ENCODE results near the gene MTFP1.

The MTFP1 gene

GRCh38 chr22:30413745-30414524 is 11.6 kb upstream of the MTFP1 start:
- Histone ChIP-seq H3K27ac (ENCODE audit: low read depth, low read length) (no peak overlapping the region), H3K27me3 (ENCODE audit: low read length) (no peaks in the 10 kb centered on the region), H3K4me2 (ENCODE audit: low read depth, low read length, poor library complexity, severe bottlenecking) (no peak overlapping the region), H3K36me3 (ENCODE audit: low read length) (no peaks in the 10 kb centered on the region), H3K9me3 (ENCODE audit: insufficient read depth, low read length) (no peaks in the 10 kb centered on the region), H3K9me2 (replicated peaks; ENCODE audit: insufficient read depth, low read length) (no peaks in the 10 kb centered on the region), H4K20me1 (ENCODE audit: low read depth, low read length) (no peaks in the 10 kb centered on the region), H3K4me3 (ENCODE audit: insufficient read depth, low read length, poor library complexity, severe bottlenecking) (no peak overlapping the region), H3K9ac (ENCODE audit: low read length) (no peak overlapping the region), H2AFZ (ENCODE audit: low read depth, low read length, severe bottlenecking) (no peak overlapping the region), H3F3A (ENCODE audit: insufficient read depth) (no peaks in the 10 kb centered on the region), H3K79me2 (ENCODE audit: insufficient read depth, low read length) (no peaks in the 10 kb centered on the region)
- no peak for TF ChIP-seq EZH2phosphoT487 (conservative IDR thresholded peaks at IDR 0.05; ENCODE audit: low read length)
- TF ChIP-seq CTCF (IDR thresholded peaks at IDR 0.05; ENCODE audit: insufficient read depth, low read length, poor library complexity, severe bottlenecking): no peak

DNA sequence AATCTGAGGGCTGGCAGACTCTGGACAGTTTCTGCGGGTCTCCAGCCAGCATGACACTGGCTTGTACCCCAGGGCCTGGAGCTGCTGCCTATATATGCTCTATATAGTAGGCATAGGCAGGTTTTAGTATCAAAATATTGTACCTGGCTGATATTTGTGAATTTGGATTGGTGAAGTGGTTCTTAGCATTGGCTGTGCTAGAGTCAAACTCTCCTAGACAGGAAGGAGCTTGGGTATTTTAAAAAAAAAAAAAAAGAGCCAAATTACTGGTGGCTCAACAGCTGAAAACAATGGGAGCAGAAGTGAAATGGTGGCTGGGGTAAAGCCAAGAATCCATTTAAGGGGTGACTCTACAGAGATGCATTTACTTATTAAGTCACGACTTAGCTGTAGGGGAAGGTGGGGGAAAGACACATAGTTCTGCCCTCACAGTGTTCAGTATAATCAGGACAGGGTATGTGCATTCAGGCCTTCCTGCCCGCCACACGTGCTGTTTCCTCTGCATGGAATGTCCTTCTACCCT is 11.0 kb upstream of the MTFP1 start:
- Histone ChIP-seq H3K27me3 (ENCODE audit: low read length) (no peaks in the 10 kb centered on the region), H3K36me3 (ENCODE audit: low read length) (no peaks in the 10 kb centered on the region), H3F3A (ENCODE audit: insufficient read depth) (no peaks in the 10 kb centered on the region), H3K9ac (ENCODE audit: low read length) (no peak overlapping the region), H3K9me3 (ENCODE audit: insufficient read depth, low read length) (no peaks in the 10 kb centered on the region), H3K9me2 (replicated peaks; ENCODE audit: insufficient read depth, low read length) (no peaks in the 10 kb centered on the region), H3K79me2 (ENCODE audit: insufficient read depth, low read length) (no peaks in the 10 kb centered on the region), H3K4me3 (ENCODE audit: insufficient read depth, low read length, poor library complexity, severe bottlenecking) (no peak overlapping the region), H3K4me2 (ENCODE audit: low read depth, low read length, poor library complexity, severe bottlenecking) (no peak overlapping the region), H3K27ac (ENCODE audit: low read depth, low read length) (no peak overlapping the region), H2AFZ (ENCODE audit: low read depth, low read length, severe bottlenecking) (no peak overlapping the region), H4K20me1 (ENCODE audit: low read depth, low read length) (no peaks in the 10 kb centered on the region)
- TF ChIP-seq CTCF (IDR thresholded peaks at IDR 0.05; ENCODE audit: insufficient read depth, low read length, poor library complexity, severe bottlenecking): no peak
- no peak for TF ChIP-seq EZH2phosphoT487 (conservative IDR thresholded peaks at IDR 0.05; ENCODE audit: low read length)

DNA sequence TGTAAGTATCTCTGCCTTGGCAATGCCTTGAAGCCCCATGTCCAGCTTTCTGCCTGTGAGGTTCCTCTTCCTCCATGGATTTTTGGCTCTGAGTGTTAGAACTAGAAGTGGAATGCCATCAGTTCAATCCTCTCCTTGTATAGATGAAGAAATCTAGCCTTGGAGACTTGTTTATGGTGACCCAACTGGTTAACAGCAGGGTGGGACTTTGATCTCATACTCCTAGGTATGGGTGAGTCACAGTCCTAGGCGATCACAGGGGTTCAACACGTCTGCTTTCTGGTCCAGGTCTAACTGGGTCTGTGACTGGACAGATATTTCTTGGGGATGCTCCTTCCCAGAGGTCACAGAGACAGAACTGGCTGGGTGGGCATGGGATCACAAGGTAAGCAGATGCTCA is 9.2 kb upstream of the MTFP1 start:
- no peaks in the 10 kb centered on the region for H3K9me2 ChIP-seq (replicated peaks; ENCODE audit: insufficient read depth, low read length)
- H4K20me1 ChIP-seq (ENCODE audit: low read depth, low read length): no peaks in the 10 kb centered on the region
- no peaks in the 10 kb centered on the region; the same call in 1 of the 2 replicates for H3K36me3 ChIP-seq (ENCODE audit: low read length)
- no peak overlapping the region for H3K9ac ChIP-seq (ENCODE audit: low read length)
- no peak overlapping the region for H3K4me3 ChIP-seq (ENCODE audit: insufficient read depth, low read length, poor library complexity, severe bottlenecking)
- H3K27me3 ChIP-seq (ENCODE audit: low read length): no peaks in the 10 kb centered on the region
- no peaks in the 10 kb centered on the region for H3K9me3 ChIP-seq (ENCODE audit: insufficient read depth, low read length)
- H3F3A ChIP-seq (ENCODE audit: insufficient read depth): no peaks in the 10 kb centered on the region; the same call in 1 of the 2 replicates
- H3K27ac ChIP-seq (ENCODE audit: low read depth, low read length): no peak overlapping the region
- no peaks in the 10 kb centered on the region for H3K79me2 ChIP-seq (ENCODE audit: insufficient read depth, low read length)
- no peak overlapping the region for H3K4me2 ChIP-seq (ENCODE audit: low read depth, low read length, poor library complexity, severe bottlenecking)
- no peak for TF ChIP-seq CTCF (IDR thresholded peaks at IDR 0.05; ENCODE audit: insufficient read depth, low read length, poor library complexity, severe bottlenecking)
- no peak for TF ChIP-seq EZH2phosphoT487 (conservative IDR thresholded peaks at IDR 0.05; ENCODE audit: low read length)
- H2AFZ ChIP-seq (ENCODE audit: low read depth, low read length, severe bottlenecking): no peak overlapping the region
